Naive thymus-derived CD8-positive, alpha-beta T cell (primary cell): ENCODE data around the gene ME3. TPM values are rescaled to one million over a fixed set of nuclear protein-coding genes. Genes with fewer than 3 reads are reported as not detected.
"Not testable (repeated sequence)": the region's sequence is repeated elsewhere in the genome, so short reads cannot be mapped to it uniquely, and the experiment has no call there.

Experiments
- ATAC-seq, 2 donors: fragments of 150-1000 bp; cut with Tn5 transposase in 1 of 2; sonication (Bioruptor Pico), chemical (Tn5 transposase) in 1 of 2; 1 replicate in 1 of 2; 2 replicates in 1 of 2; pipeline ENCODE4 v1.10.0; 2021; ENCODE audit warnings: mild to moderate bottlenecking in 2 of 2, moderate library complexity in 2 of 2
- POLR2A ChIA-PET: fragments of 350-600 bp; sonication (Branson Sonifier 250); formaldehyde crosslinking; loops from one replicate; lab custom pipeline; 2021; ENCODE audit warnings: antibody characterized with exemption; lab: Charles Lee
- DNase-seq, 10 donors: peaks; one replicate each; pipeline versions ENCODE4 v3.0.0 to v3.0.0-alpha.2; 2020 to 2022
- H3K27ac Mint-ChIP-seq, 10 donors: one replicate each; pipeline ENCODE4 v1.8.0; 2020 to 2022; ENCODE audit warnings: mild to moderate bottlenecking in 10 of 10, mixed read lengths in 10 of 10, moderate library complexity in 4 of 10, inconsistent platforms in 1 of 10
- H3K27me3 Mint-ChIP-seq, 5 donors: one replicate each; pipeline ENCODE4 v1.8.0; 2021 to 2022; ENCODE audit warnings: mixed read lengths in 5 of 5
- H3K36me3 Mint-ChIP-seq, 3 donors: one replicate each; pipeline ENCODE4 v1.8.0; 2020 to 2022; ENCODE audit warnings: mixed read lengths in 3 of 3, mild to moderate bottlenecking in 2 of 3, inconsistent platforms in 1 of 3
- H3K4me1 Mint-ChIP-seq, 4 donors: one replicate each; pipeline ENCODE4 v1.8.0; 2021 to 2022; ENCODE audit warnings: mixed read lengths in 4 of 4
- H3K4me3 Mint-ChIP-seq, 10 donors: one replicate each; pipeline ENCODE4 v1.8.0; 2020 to 2022; ENCODE audit warnings: mild to moderate bottlenecking in 10 of 10, mixed read lengths in 10 of 10, moderate library complexity in 6 of 10, inconsistent platforms in 1 of 10
- H3K9me3 Mint-ChIP-seq, 9 donors: one replicate each; pipeline ENCODE4 v1.8.0; 2020 to 2022; ENCODE audit warnings: mixed read lengths in 9 of 9, mild to moderate bottlenecking in 3 of 9, inconsistent platforms in 1 of 9, moderate library complexity in 1 of 9
- polyA plus RNA-seq, 3 donors: library from polyadenylated mRNA; unstranded; fragments of 300-500 nt; fragmentation: Illumina TruSeq; gene quantifications; one replicate each; pipeline ENCODE4 v1.2.3, GENCODE V29; 2021
- total RNA-seq, 8 experiments: library from RNA in 2 of 8; stranded (reverse) in 2 of 8; gene quantifications; one replicate each; pipeline ENCODE4 v1.2.3 and lab custom pipeline; 2021 to 2026

The ME3 gene
- total and polyA plus RNA-seq, 5 experiments from 2014 or later = 0.48 to 2.5 (median 1.1) TPM

DNA sequence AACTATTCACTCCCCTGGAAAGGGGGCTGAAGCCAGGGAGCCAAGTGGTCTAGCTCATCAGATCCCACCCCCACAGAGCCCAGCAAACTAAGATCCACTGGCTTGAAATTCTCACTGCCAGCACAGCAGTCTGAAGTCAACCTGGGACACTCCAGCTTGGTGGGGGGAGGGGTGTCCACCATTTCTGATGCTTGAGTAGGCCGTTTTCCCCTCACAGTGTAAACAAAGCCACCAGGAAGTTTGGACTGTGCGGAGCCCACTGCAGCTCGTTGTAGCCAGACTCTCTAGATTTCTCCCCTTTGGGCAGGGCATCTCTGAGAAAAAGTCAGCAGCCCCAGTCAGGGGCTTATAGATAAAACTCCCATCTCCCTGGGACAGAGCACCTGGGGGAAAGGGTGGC lies 27.2 kb downstream of the ME3 start:
- Mint-ChIP-seq H3K9me3 (peaks cover under 1 to 31% (median 13%) of the 10 kb centered on the region in 9 donors), H3K27me3 (peaks cover 11 to 28% (median 20%) of the 10 kb centered on the region in 5 donors), H3K36me3 (peaks cover 0 to 21% (median 0%) of the 10 kb centered on the region in 3 donors)
- H3K4me3 Mint-ChIP-seq, DNase-seq, H3K4me1 Mint-ChIP-seq, POLR2A ChIA-PET, ATAC-seq, H3K27ac Mint-ChIP-seq: not testable (repeated sequence)

GRCh38 chr11:86644291-86644690 lies 28.1 kb downstream of the ME3 start:
- H3K27me3 Mint-ChIP-seq = peaks cover 11 to 28% (median 22%) of the 10 kb centered on the region in 5 donors
- H3K4me3 Mint-ChIP-seq = no peak overlapping the region
- DNase-seq (no peak), ATAC-seq (no peak)
- POLR2A ChIA-PET = no interaction called here
- H3K36me3 Mint-ChIP-seq = peaks cover 0 to 21% (median 0%) of the 10 kb centered on the region in 3 donors
- H3K9me3 Mint-ChIP-seq = peaks cover 2 to 31% (median 13%) of the 10 kb centered on the region in 9 donors
- no peak overlapping the region for H3K27ac Mint-ChIP-seq
- H3K4me1 Mint-ChIP-seq = no peaks in the 10 kb centered on the region

- Mint-ChIP-seq H3K4me1 (peaks cover 4 to 7% (median 5%) of the 10 kb centered on the region in 4 donors), H3K36me3 (peaks cover 0 to 15% (median 0%) of the 10 kb centered on the region in 3 donors), H3K9me3 (peaks cover 0 to 12% (median 5%) of the 10 kb centered on the region in 9 donors), H3K4me3 (no peak overlapping the region), H3K27me3 (peaks cover 5 to 30% (median 20%) of the 10 kb centered on the region in 5 donors), H3K27ac (no peak overlapping the region)
- ATAC-seq (no peak), DNase-seq (no peak)
- POLR2A ChIA-PET = no interaction called here
These were observed 30.7 kb downstream of the ME3 start for GRCh38 chr11:86641537-86642261.

DNA sequence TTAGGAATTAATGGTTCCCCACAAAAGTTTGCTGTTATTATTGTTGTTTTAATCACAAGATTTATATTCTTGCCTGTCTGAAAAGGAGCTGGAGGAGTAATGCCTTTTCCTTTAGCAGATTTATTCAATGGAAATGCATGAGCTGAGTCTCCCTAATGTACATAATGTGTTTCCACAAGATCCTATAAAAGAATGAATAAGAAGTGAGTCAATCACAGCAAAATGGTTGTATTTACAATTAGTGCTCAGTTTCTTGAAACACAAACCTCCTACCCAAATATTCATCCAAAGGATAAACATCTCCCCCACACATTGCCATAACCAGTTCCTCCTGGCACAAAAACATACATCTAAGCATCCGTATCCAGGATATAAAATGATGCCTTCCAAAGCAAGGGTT lies 33.3 kb downstream of the ME3 start:
- peaks cover 0 to 13% (median 2%) of the 10 kb centered on the region in 9 donors for H3K9me3 Mint-ChIP-seq
- H3K27ac Mint-ChIP-seq = no peak overlapping the region
- POLR2A ChIA-PET = no interaction called here
- ATAC-seq (no peak), DNase-seq (no peak)
- peaks cover 5 to 20% (median 7%) of the 10 kb centered on the region in 5 donors for H3K27me3 Mint-ChIP-seq
- H3K4me3 Mint-ChIP-seq = no peak overlapping the region
- peaks cover 0 to under 1% (median 0%) of the 10 kb centered on the region in 3 donors for H3K36me3 Mint-ChIP-seq
- H3K4me1 Mint-ChIP-seq = peaks cover 4 to 7% (median 5%) of the 10 kb centered on the region in 4 donors

DNA sequence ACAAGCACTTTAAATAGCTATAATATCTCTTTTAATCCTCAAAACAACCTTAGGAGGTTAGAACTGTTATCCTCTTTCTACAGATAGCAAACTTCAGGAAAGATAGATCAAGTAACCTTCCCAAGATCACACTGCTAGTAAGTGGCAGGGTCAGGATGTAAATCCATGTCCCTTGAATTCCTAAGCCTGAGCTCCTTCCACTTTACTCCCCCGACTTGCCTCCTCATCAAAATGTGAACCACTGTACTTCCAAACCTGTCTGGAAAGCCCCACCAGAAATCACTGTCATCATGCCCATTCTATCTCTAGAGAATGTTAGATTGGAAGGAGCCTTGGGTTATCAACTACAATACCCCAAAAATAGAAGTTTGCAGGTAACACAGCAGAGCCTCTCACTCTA lies 33.7 kb downstream of the ME3 start:
- H3K27ac Mint-ChIP-seq = no peak overlapping the region
- H3K9me3 Mint-ChIP-seq = peaks cover 0 to 13% (median 2%) of the 10 kb centered on the region in 9 donors
- no peak for ATAC-seq
- no peak overlapping the region for H3K4me3 Mint-ChIP-seq
- peaks cover 4 to 7% (median 5%) of the 10 kb centered on the region in 4 donors for H3K4me1 Mint-ChIP-seq
- POLR2A ChIA-PET = no interaction called here
- peaks cover 1 to 18% (median 6%) of the 10 kb centered on the region in 5 donors for H3K27me3 Mint-ChIP-seq
- no peak for DNase-seq
- H3K36me3 Mint-ChIP-seq = no peaks in the 10 kb centered on the region

GRCh38 chr11:86637988-86638387 lies 34.4 kb downstream of the ME3 start:
- Mint-ChIP-seq H3K4me3 (no peak overlapping the region), H3K9me3 (peaks cover 0 to 13% (median 2%) of the 10 kb centered on the region in 9 donors), H3K27ac (peak overlapping the region in 1 of 10 donors; percentile 11), H3K36me3 (no peaks in the 10 kb centered on the region), H3K27me3 (peaks cover 0 to 20% (median 6%) of the 10 kb centered on the region in 5 donors), H3K4me1 (peaks cover 4 to 7% (median 5%) of the 10 kb centered on the region in 4 donors)
- ATAC-seq = no peak
- POLR2A ChIA-PET = no interaction called here
- DNase-seq = peak in 2 of 10 donors; percentile 4 to 17

DNA sequence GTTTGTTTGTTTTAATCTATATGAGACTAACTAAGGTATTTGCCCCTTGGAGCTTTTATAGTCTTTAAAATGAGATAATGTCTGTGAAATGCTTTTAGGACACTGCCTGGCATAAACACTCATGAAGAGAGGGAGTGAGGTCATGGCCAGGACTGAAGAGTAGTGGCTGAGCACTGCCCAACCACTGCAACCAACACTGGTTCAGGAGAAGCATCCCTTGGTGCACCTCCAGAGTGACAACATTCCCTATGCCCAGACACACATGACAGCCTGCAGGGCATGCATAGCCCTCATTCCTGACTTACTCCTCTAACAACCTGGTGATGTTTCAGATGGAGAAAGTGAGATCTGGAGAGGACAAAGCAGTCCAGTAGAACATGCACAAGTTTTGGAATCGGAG lies 36.1 kb downstream of the ME3 start:
- H3K27ac Mint-ChIP-seq = no peak overlapping the region
- POLR2A ChIA-PET = no interaction called here
- DNase-seq = no peak
- ATAC-seq = no peak
- H3K36me3 Mint-ChIP-seq = no peaks in the 10 kb centered on the region
- H3K4me3 Mint-ChIP-seq = no peak overlapping the region
- peaks cover 0 to 13% (median 2%) of the 10 kb centered on the region in 9 donors for H3K9me3 Mint-ChIP-seq
- peaks cover 4 to 7% (median 5%) of the 10 kb centered on the region in 4 donors for H3K4me1 Mint-ChIP-seq
- peaks cover 6 to 24% (median 9%) of the 10 kb centered on the region in 5 donors for H3K27me3 Mint-ChIP-seq

DNA sequence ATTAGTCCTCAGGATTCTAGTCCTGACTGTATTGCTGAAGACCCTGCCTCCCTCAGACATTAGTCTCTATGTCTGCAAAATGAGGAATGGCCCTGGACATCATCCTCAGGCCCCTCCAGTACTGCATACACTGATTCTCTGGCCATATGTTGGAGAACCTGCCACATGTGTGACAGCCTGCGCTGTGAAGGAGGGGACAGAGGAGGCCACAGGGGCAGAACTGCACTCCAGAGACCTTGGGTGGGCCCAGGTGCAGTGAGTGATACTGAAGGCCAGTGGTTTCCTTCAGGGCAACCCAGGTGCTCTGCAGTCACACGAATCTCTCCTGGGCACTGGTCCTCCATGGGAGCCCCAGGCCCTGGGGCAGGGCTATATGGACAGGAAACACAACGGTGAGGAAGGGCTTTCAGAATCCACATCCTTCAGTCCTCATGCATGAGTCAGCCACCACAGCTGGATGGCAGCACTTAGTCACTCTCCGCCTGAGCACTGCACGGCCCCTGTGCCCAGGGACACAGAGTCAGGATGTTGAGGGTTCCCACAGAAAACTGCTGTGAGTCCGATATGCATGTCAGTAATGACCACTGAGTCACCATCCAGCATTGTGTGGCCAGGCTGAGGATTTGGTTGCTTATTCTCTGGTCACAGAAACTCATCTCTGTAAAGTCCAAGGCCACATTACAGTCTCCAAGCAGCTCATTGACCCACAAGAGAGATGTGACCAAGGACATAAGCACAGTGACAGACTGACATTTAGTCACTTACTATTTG lies 39.7 kb downstream of the ME3 start:
- no peak overlapping the region for H3K27ac Mint-ChIP-seq
- H3K27me3 Mint-ChIP-seq = peaks cover 5 to 27% (median 9%) of the 10 kb centered on the region in 5 donors
- POLR2A ChIA-PET = no interaction called here
- no peak for DNase-seq
- no peak overlapping the region for H3K4me3 Mint-ChIP-seq
- H3K4me1 Mint-ChIP-seq = peaks cover 3 to 7% (median 4%) of the 10 kb centered on the region in 4 donors
- ATAC-seq = no peak
- H3K9me3 Mint-ChIP-seq = peaks cover 0 to 11% (median 0%) of the 10 kb centered on the region in 9 donors
- H3K36me3 Mint-ChIP-seq = no peaks in the 10 kb centered on the region

DNA sequence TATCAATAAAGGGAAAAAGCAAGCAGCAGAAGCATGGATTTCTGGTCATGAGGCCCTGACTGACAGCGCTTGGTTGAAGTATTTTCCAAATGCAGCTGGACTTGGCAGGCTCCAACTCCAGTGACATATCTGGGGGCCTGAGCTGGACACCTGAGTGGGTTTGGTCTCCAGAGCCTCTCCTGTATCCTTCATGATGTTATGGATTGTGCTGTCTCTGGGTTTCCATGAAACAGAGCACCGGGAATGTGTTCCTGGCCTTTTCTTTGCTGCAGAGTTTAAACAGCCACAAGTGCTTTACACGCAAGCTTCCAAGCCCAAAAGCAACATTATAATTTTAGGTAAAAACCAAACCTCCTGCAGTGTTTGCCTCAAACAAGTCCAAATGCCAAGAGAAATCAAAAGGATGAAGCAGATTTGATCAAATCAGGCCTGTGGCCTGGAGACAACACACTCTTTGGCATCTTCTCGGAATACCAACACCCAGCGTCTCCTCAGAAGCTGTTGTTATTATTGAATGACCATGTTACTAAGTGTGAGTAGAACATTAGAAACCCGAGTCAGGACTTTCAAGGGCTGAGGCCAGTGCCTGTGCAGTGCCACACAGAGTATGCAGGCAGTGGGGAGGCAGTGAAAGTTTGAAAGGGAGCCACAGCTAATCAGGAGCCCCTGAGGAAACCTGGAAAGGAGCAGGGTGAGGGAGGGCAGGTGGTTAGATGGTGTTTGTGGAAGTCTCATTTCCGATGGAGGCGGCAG lies 42.0 kb downstream of the ME3 start:
- no peaks in the 10 kb centered on the region for H3K9me3 Mint-ChIP-seq
- POLR2A ChIA-PET = no interaction called here
- no peaks in the 10 kb centered on the region for H3K4me1 Mint-ChIP-seq
- H3K4me3 Mint-ChIP-seq = no peak overlapping the region
- no peak overlapping the region for H3K27ac Mint-ChIP-seq
- no peak for DNase-seq
- ATAC-seq = no peak
- no peaks in the 10 kb centered on the region for H3K36me3 Mint-ChIP-seq
- peaks cover 5 to 22% (median 9%) of the 10 kb centered on the region in 5 donors for H3K27me3 Mint-ChIP-seq

DNA sequence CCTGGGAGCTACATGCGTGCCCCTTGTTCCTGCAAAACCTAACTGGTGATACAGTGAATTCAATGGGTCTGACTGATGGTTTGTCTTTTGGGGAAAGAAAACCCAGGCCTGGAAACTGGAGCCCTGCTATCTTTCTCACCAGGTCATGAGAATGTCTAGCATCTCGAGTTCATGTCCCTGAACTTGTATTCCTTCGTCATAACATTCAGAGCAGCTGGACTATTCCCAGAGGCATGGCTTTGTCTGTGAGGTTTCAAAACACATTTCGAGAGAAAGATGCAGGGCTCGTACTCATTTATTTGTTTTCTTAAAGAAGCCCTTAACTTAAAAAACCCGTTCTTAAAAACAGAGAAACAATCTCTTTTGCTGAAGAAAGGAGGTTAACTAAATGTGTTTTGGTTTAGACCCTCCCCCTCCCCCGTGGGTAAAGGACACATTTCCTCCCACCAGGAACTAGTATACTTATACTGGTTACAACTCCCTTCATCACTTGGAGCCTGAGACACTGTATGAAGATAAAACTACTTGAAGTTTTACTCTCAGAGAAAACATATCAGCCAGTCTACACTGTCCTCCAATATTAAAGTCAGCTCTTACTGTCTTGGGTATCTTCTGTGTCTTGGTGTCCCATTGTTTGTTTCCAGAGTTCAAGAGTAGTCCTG lies 43.2 kb downstream of the ME3 start:
- Mint-ChIP-seq H3K27ac (no peak overlapping the region), H3K27me3 (peaks cover 5 to 18% (median 8%) of the 10 kb centered on the region in 5 donors), H3K4me1 (no peaks in the 10 kb centered on the region), H3K9me3 (no peaks in the 10 kb centered on the region), H3K4me3 (no peak overlapping the region), H3K36me3 (no peaks in the 10 kb centered on the region)
- ATAC-seq (no peak), DNase-seq (no peak)
- POLR2A ChIA-PET = no interaction called here

DNA sequence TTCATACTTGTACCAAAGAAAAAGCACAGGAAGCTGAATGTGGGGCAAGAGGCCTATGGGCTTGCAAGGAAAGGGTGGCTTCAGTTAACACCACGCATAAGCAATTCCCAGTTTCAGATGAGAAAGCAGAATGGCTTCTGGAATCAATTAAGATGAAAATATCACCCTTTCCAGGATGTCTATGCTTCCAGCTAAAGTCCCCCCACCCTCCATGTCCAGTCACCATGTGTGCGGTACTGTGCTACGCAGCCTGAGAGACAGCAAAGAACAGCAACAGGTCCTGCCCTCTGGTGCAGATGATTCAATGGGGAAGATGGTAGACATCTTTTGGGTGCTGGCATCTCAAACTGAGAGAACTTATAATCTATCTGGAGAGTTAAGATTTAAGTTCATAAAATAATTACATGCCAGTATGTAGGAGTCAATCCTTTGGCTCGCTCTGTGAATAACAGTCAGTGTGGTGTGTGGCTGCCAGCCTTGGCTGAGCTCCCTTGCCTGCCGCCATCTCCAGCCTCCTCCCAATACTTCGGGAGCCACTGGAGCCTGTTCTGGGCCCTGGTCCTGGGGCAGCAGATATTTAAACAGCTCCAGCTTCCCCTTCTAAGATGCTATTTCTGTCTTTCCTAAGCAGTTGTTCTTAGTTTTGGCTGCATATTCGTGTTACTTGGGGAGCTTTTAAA lies 44.5 kb downstream of the ME3 start:
- DNase-seq (no peak), ATAC-seq (no peak)
- Mint-ChIP-seq H3K4me1 (no peaks in the 10 kb centered on the region), H3K36me3 (no peaks in the 10 kb centered on the region), H3K9me3 (no peaks in the 10 kb centered on the region), H3K27ac (no peak overlapping the region), H3K27me3 (peaks cover 2 to 12% (median 7%) of the 10 kb centered on the region in 5 donors), H3K4me3 (no peak overlapping the region)
- POLR2A ChIA-PET = no interaction called here

GRCh38 chr11:86625981-86626380 lies 46.4 kb downstream of the ME3 start:
- H3K9me3 Mint-ChIP-seq = no peaks in the 10 kb centered on the region
- no peak for DNase-seq
- POLR2A ChIA-PET = no interaction called here
- ATAC-seq = no peak
- no peak overlapping the region for H3K4me3 Mint-ChIP-seq
- H3K4me1 Mint-ChIP-seq = no peaks in the 10 kb centered on the region
- no peak overlapping the region for H3K27ac Mint-ChIP-seq
- H3K27me3 Mint-ChIP-seq = peaks cover 0 to 5% (median 2%) of the 10 kb centered on the region in 5 donors
- H3K36me3 Mint-ChIP-seq = no peaks in the 10 kb centered on the region
